Endothelial cell of umbilical vein (primary cell): ENCODE measurements around the gene PKD1L1.

Experiments
- MYC ChIP-seq: IDR thresholded peaks from one replicate; pipeline ENCODE4 v1.6.1; 2011; ENCODE audit warnings: mild to moderate bottlenecking, low read depth, low read length
- POLR2A ChIP-seq: IDR thresholded peaks from 2 replicates; pipeline ENCODE4 v1.6.1; 2012; ENCODE audit warnings: low read depth, mild to moderate bottlenecking, control low read depth, low read length
- TF ChIP-seq, protein P1 (sequence below), 2 donors: IDR thresholded peaks; 1 replicate in 1 of 2; 2 replicates in 1 of 2; pipeline ENCODE4 v1.5.1; 2011; ENCODE audit warnings: low read length in 2 of 2, mild to moderate bottlenecking in 2 of 2, moderate library complexity in 2 of 2, control low read depth in 1 of 2, inconsistent platforms in 1 of 2, low read depth in 1 of 2; ENCODE audit not compliant: insufficient read depth in 1 of 2; ENCODE audit errors: extremely low read depth in 1 of 2

DNA sequence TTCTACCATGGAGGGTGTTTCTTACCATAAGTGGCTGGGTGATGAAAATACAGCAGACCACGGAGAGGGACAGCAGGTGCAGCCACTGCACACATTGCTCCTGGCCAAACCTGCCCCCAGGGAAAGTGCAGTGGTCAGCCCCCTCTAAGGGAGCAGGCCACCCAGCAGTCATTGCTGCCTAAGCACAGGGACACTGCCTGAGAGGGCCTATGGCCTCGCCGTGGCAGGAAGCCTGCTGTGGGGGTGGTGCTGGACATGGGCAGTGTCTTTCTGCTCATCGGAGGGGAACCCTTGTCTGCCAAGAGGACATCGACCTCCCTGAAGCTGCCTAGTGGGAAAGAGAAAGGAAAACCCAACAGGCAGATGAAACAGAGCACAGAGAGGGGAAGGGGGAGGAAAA is 118.3 kb downstream of the PKD1L1 start:
- TF ChIP-seq, protein P1, sequence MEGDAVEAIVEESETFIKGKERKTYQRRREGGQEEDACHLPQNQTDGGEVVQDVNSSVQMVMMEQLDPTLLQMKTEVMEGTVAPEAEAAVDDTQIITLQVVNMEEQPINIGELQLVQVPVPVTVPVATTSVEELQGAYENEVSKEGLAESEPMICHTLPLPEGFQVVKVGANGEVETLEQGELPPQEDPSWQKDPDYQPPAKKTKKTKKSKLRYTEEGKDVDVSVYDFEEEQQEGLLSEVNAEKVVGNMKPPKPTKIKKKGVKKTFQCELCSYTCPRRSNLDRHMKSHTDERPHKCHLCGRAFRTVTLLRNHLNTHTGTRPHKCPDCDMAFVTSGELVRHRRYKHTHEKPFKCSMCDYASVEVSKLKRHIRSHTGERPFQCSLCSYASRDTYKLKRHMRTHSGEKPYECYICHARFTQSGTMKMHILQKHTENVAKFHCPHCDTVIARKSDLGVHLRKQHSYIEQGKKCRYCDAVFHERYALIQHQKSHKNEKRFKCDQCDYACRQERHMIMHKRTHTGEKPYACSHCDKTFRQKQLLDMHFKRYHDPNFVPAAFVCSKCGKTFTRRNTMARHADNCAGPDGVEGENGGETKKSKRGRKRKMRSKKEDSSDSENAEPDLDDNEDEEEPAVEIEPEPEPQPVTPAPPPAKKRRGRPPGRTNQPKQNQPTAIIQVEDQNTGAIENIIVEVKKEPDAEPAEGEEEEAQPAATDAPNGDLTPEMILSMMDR (IDR thresholded peaks at IDR 0.05; ENCODE audit: extremely low read depth in 1 of 2, insufficient read depth in 1 of 2, low read depth in 1 of 2, low read length in 2 of 2): no peak
- no peak for TF ChIP-seq POLR2A
- TF ChIP-seq MYC: no peak
